T-helper 2 cell treated with Interferon-gamma antibody and Interleukin-4, amounts not matched to agents 100 ng/mL and 5 ng/mL, for 36 hours (primary cell): ENCODE measurements around the gene AREG. TPM values are rescaled to one million over a fixed set of nuclear protein-coding genes. Genes with fewer than 3 reads are reported as not detected.

Source experiments
- intact Hi-C: fragments of 100-400 bp; cut with micrococcal nuclease; formaldehyde crosslinking; loops from one replicate; pipeline ENCODE4 v1.15.1; 2023
- total RNA-seq: library from RNA; stranded (reverse); gene quantifications from 2 replicates; pipeline ENCODE4 v1.2.3, GENCODE V29; 2022

Gene AREG
- total RNA-seq, 1 donor from 2014 or later: not detected

- intact Hi-C loops: no loop called here
Observed at GRCh38 chr4:74456849-74457395, 12.0 kb downstream of the AREG start.

DNA sequence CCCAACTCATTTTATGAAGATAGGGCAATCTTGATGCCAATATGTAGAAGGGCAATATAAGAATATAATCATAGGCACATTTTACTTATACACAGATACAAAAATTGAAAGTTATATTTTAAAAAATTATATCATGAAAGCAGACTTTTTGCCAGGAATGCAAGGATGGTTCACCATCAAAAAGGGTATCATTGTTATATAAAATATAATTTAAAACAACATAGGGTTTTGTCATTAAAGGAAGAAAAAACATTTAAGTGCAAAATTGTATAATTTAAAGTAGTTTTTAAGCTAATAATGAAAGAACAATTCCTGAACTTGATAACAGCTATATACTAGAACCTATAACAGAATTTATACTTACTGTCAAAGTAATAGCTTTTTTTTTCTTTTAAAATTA lies 15.9 kb downstream of the AREG start:
- intact Hi-C loops: no loop called here

DNA sequence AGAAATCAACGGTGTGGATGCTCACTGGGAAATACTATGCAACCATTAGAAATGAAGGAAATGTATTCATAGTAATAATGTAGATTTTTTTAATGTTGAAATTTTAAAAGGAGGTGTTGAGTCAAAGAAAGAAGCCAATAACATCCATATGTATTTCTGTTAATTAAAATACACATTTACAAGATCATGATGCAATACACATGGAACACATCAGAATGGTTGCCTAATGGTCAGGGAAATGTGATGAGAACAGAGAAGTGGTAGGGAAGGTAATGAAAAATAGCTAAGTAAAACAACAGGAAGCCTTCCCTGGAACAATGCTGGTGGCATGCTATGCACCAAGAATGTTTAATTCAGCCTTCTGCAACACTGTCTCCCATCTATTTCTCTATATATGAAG lies 18.2 kb downstream of the AREG start:
- intact Hi-C loops: no loop called here

- intact Hi-C loops: no loop called here
Observed at GRCh38 chr4:74464291-74464690, 19.4 kb downstream of the AREG start.

DNA sequence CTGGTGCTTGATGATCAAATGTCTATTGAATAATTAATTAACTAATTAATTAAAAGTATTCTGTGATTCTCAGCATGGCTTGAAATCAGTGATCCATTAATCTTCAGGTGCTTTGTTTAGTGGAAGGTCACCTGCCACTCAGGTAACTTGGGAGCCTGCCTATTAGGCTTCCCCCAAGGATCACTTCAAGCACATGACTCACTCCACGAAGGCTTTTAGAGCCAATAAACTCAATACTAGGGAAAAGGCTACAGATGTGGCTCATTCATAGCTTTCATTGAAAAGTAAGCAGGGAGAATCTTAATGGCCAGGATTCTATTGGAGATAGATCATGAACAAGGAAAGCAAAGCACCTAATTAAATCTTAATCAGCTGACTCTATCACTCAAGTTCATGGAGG lies 21.3 kb downstream of the AREG start:
- intact Hi-C loops: no loop called here

GRCh38 chr4:74471264-74471663 lies 26.3 kb downstream of the AREG start:
- intact Hi-C loops: no loop called here

DNA sequence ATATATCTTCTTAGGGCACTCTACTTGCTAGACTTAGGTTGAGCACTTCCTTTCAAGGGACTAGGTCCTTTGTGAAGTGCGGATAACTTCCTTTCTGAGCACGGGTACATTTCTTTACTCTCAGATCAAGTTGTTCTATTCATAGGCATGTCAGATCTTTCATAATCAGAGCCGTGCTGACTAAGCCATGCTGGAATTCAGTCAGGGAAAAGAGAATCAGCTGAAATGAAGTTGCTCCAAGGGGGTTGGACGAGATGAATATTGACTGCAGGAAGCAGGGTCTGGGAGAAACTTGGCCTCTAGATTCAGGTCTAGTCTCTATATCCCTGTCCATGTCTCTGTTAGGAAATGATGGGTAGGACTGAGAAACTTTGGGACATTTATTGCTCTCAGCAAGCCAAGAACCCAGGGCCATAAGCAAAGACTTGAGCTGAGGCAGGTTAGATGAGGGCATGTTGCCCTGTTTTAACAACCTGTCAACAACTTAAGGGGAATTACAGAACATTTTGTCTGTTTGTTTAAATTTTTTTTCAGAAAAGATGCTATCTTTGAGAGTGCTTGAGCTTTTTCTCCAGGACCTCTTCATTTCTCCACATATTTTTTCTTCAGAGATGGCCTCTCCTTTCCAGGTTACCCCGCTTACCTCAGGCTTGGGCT lies 28.3 kb downstream of the AREG start:
- intact Hi-C loops: no loop called here

DNA sequence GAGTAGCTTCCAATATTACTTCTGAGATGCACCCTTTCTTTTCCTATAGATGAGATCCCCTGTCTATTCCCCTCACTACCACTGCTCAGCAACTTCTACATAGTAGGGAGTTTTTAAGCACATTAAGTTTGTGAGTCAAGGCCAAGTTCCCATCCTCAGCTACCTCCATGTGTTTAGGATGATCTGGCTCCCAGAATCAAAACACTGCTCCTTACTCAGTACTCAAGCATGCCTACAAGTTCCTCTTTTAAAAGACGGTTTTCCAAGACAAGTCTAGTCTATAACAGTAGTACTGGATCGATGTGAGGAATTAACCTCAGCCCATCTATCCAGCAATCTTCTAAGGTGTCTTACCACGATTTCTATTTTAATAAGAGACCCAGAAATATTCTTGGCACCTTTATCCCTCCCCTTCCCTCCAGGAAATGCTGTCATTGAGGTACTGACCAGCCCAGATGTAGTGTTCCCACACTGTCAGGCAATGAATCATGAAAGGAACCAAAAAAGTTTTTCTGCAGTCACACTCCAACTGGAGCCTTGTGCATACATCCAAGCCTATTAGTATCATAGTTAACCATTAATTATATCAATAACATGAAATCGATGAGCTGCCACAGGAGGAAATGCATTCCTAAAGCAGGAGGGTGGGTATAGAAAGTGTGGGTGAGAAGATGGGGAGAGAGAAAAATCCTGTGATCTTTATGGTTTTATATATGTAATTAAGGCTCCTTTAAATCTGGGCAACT lies 29.6 kb downstream of the AREG start:
- intact Hi-C loops: no loop called here

GRCh38 chr4:74475091-74475800 lies 30.3 kb downstream of the AREG start:
- intact Hi-C loops: no loop called here

DNA sequence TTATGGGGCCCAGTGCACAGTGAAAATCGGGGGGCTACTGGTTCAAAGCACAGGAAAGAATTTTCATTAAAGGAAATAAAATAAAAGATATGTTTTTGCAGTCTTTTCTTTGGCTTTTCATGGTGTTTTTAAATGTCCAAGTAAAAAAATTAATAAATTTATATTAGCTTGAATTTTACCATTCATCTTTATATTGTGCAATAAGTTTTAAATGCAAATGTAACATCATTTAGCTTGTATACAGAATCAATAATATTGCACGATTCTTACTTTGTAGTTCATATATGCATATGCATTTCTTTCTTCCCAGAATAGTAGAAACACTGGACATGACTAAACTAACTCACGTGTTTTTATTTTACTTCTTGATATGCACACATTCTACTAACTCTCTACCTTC lies 31.0 kb downstream of the AREG start:
- intact Hi-C loops: no loop called here

GRCh38 chr4:74479009-74479408 lies 34.1 kb downstream of the AREG start:
- intact Hi-C loops: no loop called here

DNA sequence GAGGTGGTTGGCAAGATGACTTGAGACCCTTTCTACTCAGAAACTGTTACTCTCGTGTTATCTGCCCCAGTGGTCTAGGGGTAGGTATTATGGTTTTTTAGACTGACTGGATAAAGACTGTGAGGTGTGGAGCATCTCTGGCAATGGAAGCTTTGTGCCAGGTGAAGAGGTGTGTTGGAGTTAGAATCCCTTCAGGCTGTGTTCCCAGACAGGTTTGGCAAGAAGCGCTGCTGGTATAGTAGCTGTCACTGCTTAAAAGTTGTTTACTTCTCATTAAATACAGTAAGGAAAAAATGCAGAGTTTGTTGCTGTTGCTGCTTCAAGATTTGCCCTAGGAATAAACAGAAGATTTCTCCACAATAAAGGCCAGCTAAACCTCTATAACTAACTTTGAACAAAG lies 35.3 kb downstream of the AREG start:
- intact Hi-C loops: no loop called here

- intact Hi-C loops: no loop called here
Observed at GRCh38 chr4:74481891-74482609, 37.1 kb downstream of the AREG start.

DNA sequence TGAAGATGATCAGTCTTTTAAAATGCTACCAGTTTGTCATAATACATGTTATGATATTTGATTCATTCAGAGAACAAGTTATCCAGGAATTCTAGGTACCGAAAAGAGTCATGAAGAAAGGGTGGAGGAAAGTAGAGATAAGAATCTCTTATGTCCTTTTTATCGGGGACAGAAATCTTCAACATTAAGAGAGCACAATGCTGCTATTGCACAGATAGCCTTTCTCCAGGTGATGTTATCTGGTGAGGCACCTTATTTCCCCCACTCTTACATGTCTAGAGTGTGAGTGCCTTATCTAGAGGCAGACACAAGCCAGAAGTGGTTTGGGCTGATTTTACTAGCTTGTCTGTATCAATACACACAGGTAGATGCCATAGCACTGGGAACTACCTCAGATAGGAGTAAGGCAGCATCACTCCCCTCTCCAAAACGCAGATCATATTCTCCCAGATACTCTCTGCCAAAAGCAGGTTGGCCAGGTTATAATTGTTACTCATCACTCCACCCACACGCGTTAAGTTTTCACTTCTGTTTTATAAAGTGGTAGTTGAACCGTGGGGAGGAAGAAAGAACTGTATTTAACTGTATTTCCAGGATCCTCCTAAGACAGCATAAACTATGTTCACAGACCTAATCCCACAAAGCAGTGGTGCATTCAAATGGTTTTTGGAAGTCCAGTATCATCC lies 38.4 kb downstream of the AREG start:
- intact Hi-C loops: no loop called here

- intact Hi-C loops: no loop called here
Observed at GRCh38 chr4:74486905-74487304, 42.0 kb downstream of the AREG start.

GRCh38 chr4:74487771-74488170 lies 42.8 kb downstream of the AREG start:
- intact Hi-C loops: no loop called here

DNA sequence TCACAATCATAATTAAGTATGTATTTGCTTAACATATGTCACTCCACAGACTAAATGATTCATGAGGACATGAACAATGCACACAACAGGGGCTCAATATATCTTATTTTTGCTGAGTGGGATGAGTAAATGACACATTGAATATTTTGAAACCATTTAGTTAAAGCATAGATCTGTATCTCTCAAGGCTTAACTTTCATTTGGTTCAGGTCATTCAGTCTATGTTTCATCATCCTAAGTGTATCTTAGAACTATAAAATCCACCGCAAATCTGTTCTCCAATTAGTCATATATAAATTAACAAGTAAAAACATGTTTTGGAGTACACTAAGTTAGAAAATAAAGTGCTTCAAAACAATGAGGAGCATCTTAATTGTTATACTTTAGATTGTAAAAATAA lies 45.8 kb downstream of the AREG start:
- intact Hi-C loops: no loop called here

DNA sequence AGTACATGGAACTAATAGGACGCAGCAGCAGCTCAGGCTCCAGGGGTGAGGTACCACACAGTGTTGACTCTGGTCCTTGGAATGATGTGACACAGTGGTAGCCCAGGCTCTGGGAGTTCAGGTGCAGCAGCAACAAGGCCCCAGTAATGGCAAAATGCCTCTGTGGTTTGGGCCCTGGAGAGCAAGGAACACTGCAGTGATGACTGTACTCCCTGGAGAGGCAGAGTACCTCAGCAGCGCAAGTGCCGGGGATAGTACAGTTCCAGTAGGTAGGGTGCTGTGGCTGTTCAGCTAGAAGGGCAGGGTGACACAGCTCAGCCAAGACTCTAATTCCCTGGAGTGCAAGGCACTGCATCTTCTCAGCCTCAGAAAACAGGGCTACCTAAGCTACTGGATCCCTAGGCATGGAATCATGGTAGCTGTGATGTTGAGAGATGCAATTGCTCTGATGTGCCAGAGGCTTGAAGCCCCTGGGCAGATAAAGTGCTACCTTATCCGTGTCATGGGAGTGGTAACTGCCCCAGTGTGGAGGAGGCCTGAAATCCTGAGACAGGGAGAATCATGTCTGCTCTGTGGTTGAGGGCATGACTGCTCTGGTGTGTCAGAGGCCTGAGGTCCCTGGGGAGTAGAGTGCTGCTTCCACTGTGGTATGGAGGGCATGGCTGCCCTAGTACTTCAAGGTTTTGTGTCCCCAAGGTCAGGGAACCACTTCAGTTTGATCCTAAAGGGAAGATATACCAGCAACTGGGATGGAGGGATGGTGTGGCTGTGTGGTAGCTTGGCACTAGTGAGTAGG lies 55.2 kb downstream of the AREG start:
- intact Hi-C loops: no loop called here

DNA sequence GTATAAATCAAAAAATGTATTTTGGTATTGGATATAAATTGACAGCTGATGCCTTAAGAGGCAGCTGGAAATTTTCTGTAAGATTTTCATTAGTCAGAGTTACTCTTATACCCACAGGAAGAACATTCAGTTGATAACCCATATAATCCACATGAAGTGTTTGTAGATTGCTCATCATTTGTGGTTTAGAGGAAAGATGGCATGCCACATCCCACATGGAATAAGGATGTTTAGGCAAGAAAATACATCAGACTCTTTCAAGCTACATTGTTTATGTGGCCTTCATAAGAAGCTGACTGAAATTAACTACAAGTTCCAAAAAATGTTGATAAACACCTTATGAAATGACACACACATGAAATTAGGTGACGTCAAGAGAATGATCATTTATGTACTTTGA lies 56.6 kb downstream of the AREG start:
- intact Hi-C loops: no loop called here

GRCh38 chr4:74503580-74503979 lies 58.6 kb downstream of the AREG start:
- intact Hi-C loops: no loop called here
